Forelimb muscle (tissue), 1 donor: ENCODE measurements around the gene CLTCL1. TPM values are rescaled to one million over a fixed set of nuclear protein-coding genes. Genes with fewer than 3 reads are reported as not detected.

Source experiments
- DNase-seq: peaks from one replicate; pipeline ENCODE4 v3.0.0-alpha.2; 2013; ENCODE audit warnings: low read depth
- polyA plus RNA-seq: library from polyadenylated mRNA; unstranded; fragments of 120-200 nt; gene quantifications from one replicate; pipeline ENCODE4 v1.2.1, GENCODE V29; 2013; ENCODE audit not compliant: insufficient read length

The CLTCL1 gene
- polyA plus RNA-seq, 1 donor = 29.9 TPM

DNA sequence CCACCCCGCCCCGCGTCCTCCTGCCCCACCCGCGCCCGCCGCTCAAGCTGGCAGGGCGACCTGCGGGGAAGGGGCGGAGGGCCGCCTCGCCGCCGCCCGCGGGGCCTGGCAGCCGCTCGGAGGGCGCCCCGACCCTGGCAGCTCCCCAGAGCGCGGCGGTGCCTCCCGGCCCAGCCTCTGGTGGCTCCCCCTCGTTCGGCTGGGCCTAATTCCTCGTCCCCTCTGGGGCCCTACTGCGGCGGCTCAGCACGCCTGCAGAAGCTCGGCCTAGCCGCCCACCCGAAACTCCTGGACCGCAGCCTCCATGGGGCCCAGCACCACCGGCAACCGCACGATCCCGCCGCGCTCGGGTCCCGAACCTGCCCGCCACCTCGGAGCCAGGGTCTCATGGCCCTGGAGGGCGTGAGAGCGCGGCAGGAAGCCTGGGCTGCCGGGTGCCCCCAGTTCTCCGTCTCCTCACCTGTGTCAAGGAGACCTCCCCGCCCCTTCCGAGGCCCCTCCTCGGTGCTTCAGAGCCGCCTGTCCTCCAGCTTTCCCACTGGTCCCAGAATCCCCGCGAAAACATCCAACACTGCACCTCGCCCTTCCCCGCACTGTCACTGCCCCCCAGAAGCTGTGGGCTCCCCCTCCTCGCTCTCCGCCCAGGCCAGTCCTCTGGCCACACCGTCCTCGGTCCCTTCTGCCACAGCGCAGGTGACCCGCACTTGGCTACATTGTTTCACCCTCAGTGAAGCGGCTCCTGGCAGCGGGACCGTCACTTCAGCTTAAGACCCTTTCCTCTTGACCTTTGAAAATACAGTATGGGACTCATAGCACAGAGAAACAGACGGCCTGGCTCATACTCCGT is 140.8 kb downstream of the CLTCL1 start:
- no peak for DNase-seq

DNA sequence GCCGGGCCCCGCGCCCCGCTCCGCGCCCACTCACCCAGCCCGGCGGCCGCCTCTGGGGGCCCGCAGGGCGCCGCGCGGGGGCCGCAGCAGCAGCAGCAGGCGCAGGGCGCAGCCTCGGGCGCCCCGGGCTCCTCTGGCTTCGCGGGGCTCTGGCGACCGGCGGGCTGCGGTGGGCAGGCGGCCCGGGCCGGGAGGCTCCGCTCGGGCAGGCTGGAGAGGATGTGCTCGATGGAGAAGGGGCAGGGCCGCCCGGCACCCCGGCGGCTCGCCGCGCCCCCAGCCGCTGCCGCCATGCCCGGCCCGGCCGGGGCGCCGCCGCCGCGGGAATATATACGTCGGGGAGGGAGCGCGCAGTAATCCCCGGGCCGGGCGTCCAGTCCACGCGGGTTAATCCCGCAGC is 141.5 kb downstream of the CLTCL1 start, which contains the start of gene GSC2:
Gene GSC2, minus strand, starts transcription at position 302 of the 400 bp plus-strand sequence. Its CDS starts 9 bp downstream, at position 293.
- DNase-seq = no peak

DNA sequence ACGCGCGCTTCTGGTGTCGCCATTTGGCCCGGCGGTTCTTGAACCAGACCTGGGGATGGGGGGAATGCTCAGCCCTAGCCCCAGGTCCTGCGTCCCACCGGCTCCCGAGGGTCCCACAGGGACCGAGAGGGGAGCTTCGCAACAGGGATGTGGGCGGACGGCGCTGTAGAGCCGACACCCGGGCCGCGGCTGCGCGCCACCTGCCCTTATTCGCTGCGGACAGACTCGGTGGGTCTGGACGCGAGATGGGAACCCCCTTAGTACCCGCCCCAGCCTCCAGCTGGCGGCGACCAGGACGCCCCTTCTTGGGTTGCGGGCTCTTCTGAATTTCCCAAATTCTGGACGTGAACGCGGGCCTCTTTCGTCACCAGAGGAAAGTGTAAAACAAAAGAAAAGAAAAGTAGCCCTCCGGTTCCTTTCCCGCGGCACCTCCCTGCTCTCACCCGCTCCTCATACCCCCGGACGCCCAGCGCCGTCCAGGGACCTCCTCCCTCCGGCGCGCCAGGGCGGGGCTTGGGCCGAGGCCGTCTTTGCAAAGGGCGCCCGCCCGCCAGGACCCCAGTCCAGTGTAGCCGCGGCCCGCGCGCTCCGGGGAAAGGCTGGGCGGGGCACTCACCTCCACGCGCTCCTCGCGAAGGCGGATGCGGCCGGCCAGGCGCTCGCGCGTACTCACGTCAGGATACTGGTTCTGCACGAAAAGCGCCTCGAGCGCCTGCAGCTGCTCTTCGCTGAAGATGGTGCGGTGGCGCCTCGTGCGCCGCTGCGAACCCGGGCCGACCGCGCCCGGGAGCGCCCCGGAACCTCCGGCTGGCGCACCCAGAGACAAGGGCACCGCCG is 142.3 kb downstream of the CLTCL1 start:
- DNase-seq = no peak

DNA sequence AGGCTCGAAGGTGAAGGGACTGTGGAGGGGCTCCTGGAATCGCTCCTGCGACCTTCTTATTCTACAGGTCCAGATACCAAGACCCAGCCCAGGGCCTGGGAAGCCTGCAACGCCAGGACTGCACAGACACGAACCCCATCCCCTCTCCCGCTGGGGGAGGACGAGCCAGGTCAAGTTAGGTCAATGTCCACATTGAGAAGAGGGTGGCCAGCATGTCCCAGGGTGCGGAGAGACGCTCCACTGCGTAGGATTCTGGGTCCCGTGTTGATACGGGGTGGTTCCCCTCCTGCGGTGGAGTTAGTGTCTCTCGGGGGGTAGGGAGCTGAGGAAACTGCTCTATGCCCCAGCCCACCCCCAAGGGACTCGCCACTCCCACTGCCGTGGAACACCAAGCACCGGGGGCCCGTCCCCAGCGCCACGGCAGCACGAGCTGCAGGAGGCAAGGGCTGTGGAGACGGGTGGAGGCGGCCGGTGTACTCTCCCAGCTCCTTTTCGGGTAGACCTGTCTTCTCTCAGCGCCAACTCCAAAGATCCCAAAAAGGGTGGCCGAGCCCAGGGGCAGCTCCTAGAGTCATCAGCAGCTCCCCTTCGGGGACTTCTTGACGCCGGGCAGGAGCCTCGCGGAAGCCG is 143.0 kb downstream of the CLTCL1 start:
- DNase-seq = no peak

DNA sequence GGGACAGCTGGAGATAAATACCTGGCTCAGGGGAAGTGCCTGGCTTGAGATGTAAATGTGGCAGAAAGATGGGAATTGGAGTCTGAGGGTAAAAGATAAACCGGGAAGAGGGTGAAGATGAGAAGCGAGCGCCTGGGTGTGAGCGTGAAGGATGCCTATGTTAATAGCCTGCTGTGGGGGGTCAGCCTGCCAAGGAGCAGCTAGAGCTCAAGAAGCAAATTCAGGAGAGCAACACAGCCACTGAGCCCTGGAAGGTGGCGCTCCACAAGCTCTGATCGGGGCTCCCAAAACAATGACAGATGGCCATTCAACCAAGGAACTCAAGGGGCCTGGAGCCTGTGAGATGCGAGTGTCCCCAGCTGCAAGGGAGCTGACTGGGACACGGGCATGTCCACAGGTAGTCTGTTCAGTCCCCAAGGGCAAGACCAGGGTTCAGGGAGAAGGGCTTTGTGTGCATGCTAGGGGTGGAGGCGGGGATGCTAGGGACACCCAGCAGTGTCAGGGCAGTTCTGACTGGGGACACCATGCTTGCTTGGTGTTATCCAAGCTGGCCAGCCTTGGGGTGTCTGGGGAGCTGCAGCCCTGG is 144.2 kb downstream of the CLTCL1 start:
- no peak for DNase-seq

DNA sequence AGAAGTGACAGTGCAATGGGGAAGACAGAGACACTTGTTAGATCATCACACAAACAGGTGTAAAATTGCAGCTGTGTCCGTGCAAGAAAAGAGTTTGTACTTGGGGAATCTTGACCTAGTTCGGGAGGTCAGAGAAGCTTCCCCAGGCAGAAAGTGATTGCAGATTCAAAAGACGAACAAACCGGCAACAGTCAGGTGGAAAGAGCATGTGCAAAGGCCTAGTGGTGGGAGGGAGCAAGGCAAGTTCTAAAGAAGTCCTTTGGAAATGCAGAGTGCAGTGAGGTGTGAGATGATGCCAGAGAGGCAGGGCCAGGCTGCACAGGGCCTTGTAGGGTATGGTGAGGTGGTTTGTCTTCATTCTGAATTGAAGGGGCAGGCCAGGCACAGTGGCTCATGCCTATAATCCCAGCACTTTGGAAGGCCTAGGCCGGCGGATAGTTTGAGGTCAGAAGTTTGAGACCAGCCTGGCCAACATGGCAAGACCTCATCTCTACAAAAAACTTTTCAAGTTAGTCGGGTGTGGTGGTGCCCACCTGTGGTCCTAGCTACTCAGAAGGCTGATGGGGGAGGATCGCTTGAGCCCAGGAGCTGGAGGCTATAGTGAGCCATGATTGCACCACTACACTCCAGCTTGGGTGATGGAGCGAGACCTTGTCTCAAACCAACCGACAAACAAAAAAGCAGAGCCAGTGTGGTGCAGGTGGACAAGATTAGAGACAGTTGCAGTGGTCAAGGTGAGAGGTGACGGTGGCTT is 145.1 kb downstream of the CLTCL1 start:
- no peak for DNase-seq

DNA sequence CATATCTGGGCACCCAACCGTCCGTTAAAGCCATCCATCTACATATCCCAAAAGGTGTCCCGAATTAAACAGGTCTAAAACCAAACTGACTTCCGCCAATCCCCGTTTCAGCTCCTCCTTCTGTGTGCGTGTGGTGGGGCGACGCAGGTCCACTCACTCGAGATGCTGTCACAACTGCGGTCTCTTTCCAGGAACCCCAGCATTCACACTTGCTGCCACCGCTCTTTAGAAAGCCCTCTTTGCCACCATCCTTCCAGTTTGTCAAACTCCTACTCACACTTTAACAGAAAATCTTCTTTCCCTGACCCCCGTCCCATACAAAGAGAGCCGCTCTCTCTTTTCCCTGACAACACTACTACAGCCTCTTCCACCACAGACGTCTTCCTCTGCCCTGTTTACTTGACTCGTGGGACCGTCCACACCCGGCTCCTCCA is 147.5 kb downstream of the CLTCL1 start:
- DNase-seq = no peak

DNA sequence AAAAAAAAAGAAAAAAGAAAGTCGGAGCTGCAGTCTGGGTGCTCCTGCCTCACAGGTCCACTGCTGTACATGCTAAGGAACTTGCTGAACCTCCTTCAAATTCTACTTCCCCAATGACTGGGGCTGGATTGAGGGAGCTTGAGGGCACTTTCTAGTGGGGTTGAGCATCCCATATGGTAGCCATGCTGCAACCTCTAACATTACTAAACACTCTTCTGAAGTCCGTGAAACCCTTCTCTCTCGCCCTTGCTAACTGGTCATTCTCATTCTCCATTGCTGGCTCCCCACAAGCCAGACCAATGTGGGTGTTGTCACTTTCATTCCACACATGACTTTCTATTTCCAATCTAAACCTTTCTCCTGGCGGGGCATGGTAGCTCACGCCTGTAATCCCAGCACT is 148.3 kb downstream of the CLTCL1 start:
- no peak for DNase-seq

DNA sequence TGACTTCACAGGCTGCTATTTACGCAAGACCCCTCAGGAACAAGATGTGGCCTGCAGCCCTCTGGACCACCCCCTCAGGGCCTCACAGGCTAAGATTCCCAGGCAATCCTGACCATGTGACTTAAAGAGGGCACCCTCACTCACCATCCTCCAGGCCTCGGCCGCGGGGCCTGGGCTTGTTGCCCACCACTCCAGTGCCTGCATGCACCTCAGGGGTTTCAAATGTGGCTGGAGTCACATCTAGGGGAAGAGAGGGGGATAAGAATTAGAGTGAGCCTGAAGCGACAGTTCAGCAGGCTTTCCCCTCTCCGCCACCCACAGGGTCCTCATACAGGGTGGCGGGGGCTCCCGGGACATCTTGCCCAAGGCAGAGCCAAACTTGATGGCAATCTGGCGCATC is 149.1 kb downstream of the CLTCL1 start:
- DNase-seq = no peak

DNA sequence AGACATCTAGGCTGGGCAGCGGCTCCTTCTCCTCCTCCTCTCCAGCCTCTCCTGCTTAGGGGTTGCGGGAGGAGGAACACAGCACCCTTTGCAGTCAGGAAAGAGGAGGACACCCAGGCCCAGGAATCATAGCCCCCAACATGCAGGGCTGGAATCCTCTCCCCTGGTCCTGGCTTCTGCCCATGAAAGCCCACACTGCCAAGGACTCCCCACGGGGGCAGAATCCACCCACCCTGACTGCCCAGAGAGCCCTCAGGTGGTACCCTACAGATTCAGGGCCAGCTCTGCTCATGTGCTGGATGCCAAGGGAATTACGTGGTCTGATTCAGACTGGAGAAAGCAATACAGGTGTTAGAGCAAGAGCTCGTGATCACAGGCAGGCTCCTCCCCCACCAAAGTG is 151.5 kb downstream of the CLTCL1 start:
- no peak for DNase-seq

DNA sequence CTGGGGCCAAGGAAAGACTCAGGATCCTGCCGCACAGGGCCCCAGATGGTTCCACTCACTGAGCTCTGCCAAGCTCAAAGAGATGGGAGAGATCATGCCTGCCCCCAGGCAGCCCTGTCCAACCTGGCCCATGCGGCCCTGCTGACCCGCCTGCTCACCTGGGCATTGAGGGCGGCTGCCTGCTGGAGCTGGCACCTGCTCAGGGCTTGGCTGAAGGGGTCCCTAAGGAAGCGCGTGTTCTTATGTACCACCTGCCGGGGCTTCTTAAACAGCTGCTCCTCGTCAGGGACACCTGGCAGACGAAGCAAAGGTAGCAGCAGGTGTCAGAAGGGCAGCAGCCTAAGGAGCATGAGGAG is 152.5 kb downstream of the CLTCL1 start:
- no peak for DNase-seq

DNA sequence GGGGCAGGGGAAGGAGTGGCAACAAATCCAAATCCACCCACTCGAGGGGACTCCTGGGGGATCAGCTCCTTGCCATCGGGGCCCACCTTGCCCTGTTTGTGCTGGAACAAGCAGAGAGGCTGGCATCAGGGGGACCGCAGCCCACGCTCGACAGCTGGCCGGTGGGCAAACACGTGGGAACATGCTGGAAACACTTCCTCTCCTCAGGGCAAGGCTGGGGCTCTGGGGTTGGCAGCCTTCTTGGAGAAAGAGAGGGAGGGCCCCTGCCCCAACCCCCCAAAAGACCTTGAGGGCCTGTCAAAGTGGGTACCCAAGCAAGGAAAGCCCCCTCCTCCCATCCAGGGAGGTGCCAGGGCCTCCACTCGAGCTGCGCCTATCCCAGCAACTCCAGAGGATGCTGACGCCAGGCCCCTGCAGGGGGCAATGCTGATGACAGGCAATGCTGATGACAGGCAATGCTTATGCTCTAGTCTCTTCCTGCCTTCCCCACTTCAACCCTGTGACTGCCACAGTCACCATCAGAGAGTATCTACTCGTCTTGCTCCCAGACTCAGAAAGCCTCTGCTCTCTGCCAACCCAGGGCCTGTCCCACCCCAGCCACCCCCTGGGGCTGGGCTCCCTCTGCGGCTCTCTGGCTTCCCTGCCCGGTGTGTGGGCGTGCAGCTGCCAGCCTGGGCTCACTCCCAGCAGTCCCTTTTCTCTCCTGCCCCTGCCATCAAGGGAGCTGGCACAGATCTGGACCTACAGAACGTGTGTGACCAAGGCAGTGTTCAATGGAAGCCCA is 153.1 kb downstream of the CLTCL1 start:
- no peak for DNase-seq

DNA sequence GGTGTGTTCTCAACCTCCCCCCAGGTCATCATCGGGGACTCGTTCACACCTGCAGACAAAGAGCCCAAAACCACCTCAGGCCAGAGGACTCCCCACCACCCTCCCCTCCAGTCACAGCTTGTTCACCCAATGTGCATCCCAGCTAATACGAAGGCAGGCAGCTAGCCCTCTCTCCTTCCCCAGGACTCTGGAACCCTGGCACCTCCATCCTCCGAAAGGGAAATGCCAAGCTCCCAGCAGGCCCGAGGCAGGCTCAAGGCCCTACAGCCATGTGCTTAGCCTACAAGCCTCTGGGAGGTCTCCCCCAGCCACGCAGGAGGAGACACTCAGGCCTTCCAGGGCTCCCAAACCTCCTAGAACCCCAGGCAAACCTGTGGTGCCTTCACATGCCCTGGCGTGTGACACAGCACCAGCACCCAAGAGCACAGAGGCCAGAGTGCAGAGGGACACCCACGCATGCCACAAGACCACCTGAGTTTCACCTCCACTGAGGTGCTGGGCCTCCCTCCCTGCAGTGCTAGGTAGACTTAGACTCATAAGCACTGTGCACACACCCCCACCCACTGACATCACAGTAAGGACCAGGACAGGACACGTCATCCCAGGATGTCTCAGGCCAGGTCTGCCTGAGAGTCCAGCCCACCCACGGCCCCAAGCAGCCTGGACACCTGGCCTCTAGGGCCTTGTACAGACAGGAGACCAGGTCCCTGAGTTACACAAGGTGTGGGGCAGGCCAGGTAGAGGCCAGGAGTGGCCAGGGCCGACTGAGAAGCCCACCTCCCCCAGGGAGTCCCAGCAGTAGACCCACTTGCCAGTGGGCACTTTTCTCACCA is 153.9 kb downstream of the CLTCL1 start:
- DNase-seq = no peak

DNA sequence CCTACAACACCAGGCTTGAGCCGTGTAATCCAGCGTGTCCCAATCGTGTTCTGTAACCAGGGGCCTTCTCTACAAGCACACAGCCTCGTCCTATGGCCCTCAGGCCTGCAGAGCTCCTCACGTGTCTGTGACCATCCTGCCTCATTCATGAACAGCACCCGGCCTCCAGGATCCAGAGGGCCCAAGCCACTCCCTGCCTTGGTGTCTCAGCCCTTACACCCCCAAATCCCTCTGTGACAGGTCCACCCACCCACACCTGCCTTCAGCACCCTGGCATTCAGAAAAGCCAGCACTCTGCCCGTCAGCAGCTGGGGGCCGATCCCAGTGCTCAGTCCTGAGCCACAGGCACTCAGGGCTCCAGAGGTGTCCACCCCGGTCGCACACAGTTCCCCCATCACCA is 154.6 kb downstream of the CLTCL1 start:
- DNase-seq = no peak

DNA sequence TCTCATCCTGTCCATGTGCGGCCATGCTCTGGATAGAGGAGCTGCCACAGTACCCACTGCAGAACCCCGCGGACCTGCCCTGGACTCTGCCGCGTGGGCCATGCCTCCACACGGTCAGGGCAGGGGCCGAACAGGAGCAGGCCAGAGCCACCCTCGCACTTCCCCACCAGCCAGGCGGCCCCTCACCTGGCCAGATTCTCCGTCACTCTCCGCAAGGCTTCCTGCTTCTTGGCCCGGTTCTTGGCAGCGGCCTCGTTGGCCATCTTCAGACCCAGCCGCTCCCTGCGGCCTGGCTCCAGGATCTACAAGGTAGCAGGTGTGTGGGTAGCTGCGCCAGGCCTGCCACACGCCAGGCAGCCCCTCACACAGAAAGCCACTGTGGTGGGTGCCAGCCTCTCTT is 156.6 kb downstream of the CLTCL1 start:
- DNase-seq = no peak

DNA sequence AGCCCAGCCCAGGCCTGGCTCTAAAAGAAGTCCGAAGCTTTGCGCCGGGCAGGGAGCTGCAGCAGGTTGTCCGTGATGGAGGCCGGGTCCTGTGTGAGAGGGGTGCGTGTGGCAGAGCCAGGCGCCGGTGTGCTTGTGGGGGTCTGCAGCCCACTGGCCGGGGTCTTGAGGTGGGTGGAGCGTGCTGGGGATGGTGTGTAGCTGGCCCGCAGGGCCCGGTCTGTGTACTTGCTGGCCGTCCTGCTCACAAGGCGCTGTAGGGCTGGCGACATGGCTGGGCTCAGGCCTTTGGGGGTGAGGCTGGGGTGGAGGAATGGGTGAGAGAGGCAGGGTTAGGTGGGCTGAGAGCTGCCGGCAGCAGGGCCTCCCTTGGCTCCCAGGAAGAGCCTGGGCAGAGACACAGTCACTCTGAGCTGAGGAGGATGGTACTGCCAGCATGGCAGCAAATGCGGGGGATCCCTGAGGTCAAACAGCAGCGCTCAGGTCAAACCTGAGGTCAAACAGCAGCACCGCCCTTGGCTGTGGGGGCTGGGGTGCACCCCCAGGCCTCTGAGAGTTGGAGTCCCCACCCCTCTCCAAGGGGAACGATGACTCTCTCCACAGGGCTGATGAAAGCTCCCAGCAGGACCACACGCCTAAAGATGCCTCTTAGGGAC is 157.2 kb downstream of the CLTCL1 start:
- no peak for DNase-seq

DNA sequence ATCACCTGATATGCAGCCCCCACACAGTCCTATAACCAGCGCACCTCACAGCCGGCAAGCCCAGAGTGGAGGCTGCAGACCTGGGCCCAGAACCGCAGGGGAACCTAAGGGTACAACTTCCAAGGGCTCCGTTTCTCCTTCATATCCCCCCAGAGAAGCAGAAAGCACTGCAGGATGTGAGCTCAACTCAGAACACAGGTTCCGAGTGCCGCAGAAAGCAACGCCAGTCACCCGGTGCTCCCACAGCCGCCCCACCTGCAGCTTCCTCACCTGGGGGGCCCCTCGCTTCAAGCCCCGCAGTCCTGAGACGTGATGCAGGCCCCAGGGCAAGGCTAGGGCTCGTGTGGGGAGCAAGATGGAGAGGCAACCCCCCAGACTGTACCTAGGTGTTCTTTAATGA is 158.0 kb downstream of the CLTCL1 start:
- DNase-seq = no peak

DNA sequence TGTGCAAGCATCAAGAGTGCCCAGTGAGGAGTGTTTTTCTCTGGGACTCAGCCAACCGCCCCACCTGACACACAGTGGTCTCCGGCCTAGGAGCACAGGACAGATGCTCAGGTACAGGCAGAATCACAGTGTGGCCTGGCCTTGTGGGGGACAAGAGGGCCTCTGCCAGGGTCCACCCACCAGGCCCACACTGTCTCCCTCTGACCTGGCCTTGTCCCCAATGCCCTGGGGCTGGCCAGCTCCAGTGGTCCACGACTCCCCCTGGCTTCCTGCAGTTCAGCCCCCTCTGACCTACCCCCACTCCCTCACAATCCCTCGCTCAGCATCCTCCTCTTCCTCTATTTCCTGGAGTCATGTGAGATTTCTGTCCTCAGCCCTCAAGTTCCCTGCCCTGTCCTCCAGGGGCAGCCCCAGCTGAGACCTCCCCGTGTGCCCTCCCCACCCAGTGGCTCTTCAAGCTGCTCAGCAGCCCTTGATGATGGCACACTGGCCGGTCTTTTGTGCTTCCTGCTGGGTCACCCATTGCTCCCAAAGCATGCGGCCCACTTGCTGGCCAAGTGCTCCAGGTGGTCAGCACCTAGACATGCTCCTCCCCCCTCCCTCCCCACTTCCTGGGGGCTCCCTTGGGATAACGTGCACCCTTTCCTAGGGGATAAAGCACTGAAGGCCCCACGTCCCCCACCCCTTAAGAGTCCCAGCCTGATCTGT is 158.7 kb downstream of the CLTCL1 start:
- no peak for DNase-seq
